GM23338 (cell line): ENCODE results near the gene NOVA2. TPM values are rescaled to one million over a fixed set of nuclear protein-coding genes. Genes with fewer than 3 reads are reported as not detected.

Source experiments
- ATAC-seq: fragments of 200-7000 bp; cut with Tn5 transposase; 3 replicates; pipeline ENCODE4 v1.9.1; 2020
- DNase-seq: peaks from one replicate; pipeline ENCODE4 v3.0.0-alpha.2; 2015; ENCODE audit warnings: low spot score
- H2AFZ ChIP-seq: fragments of 200-600 bp; sonication (generic); 2 replicates; pipeline ENCODE4 v1.8.0; 2016; ENCODE audit warnings: antibody characterized with exemption, mild to moderate bottlenecking, moderate library complexity
- H3F3A ChIP-seq: fragments of 200-600 bp; sonication (generic); replicated peaks from 2 replicates; pipeline ENCODE4 v1.8.0; 2017; ENCODE audit warnings: antibody characterized with exemption, mixed run types, low read depth
- H3K27ac ChIP-seq: fragments of 200-600 bp; sonication (generic); 2 replicates; pipeline ENCODE4 v1.6.1; 2016; ENCODE audit warnings: low read depth
- H3K27me3 ChIP-seq: fragments of 200-600 bp; sonication (generic); 2 replicates; pipeline ENCODE4 v1.8.0; 2016; ENCODE audit warnings: mild to moderate bottlenecking, mixed run types, moderate library complexity; ENCODE audit not compliant: insufficient read depth
- H3K36me3 ChIP-seq: fragments of 200-600 bp; sonication (generic); 2 replicates; pipeline ENCODE4 v1.8.0; 2016; ENCODE audit warnings: mild to moderate bottlenecking; ENCODE audit not compliant: insufficient read depth
- H3K4me1 ChIP-seq: fragments of 200-600 bp; sonication (generic); 2 replicates; pipeline ENCODE4 v1.8.0; 2016; ENCODE audit warnings: mild to moderate bottlenecking, moderate library complexity; ENCODE audit not compliant: insufficient read depth
- H3K4me2 ChIP-seq: fragments of 200-600 bp; sonication (generic); 2 replicates; pipeline ENCODE4 v1.7.1; 2017; ENCODE audit warnings: mixed run types
- H3K4me3 ChIP-seq: fragments of 200-600 bp; sonication (generic); 2 replicates; pipeline ENCODE4 v1.6.1; 2016; ENCODE audit warnings: mixed run types
- H3K79me2 ChIP-seq: fragments of 200-600 bp; sonication (generic); replicated peaks from 2 replicates; pipeline ENCODE4 v1.8.0; 2017; ENCODE audit warnings: mild to moderate bottlenecking; ENCODE audit not compliant: insufficient read depth
- H3K9me2 ChIP-seq: fragments of 200-600 bp; sonication (generic); 2 replicates; pipeline ENCODE4 v1.8.0; 2017; ENCODE audit not compliant: insufficient read depth
- H4K20me1 ChIP-seq: fragments of 200-600 bp; sonication (generic); replicated peaks from 2 replicates; pipeline ENCODE4 v1.8.0; 2017; ENCODE audit warnings: mild to moderate bottlenecking; ENCODE audit not compliant: insufficient read depth
- H3K27ac Mint-ChIP-seq: 2 replicates; pipeline ENCODE4 v1.8.0; 2020; ENCODE audit warnings: inconsistent platforms, mild to moderate bottlenecking, moderate library complexity, mixed read lengths
- H3K27me3 Mint-ChIP-seq: 3 replicates; pipeline ENCODE4 v1.8.0; 2022; ENCODE audit warnings: low read depth, mild to moderate bottlenecking, moderate library complexity, mixed read lengths, inconsistent platforms; ENCODE audit not compliant: insufficient read depth, poor library complexity
- H3K36me3 Mint-ChIP-seq: 3 replicates; pipeline ENCODE4 v1.8.0; 2021; ENCODE audit warnings: low read depth, mild to moderate bottlenecking, inconsistent platforms, moderate library complexity, mixed read lengths
- H3K4me1 Mint-ChIP-seq: 3 replicates; pipeline ENCODE4 v1.8.0; 2020; ENCODE audit warnings: mild to moderate bottlenecking, inconsistent platforms, mixed read lengths
- H3K4me3 Mint-ChIP-seq: 3 replicates; pipeline ENCODE4 v1.8.0; 2021; ENCODE audit warnings: moderate library complexity, mild to moderate bottlenecking, inconsistent platforms, mixed read lengths
- H3K9me3 Mint-ChIP-seq: 3 replicates; pipeline ENCODE4 v1.8.0; 2020; ENCODE audit warnings: moderate library complexity, mild to moderate bottlenecking, inconsistent platforms, mixed read lengths
- CREB1 ChIP-seq: fragments of 250-450 bp; sonication (Bioruptor Pico); IDR thresholded peaks from 2 replicates; pipeline ENCODE4 v1.5.0; 2020; ENCODE audit warnings: low read depth, mild to moderate bottlenecking, moderate library complexity
- EZH2 ChIP-seq: fragments of 200-600 bp; sonication (generic); IDR thresholded peaks from one replicate; pipeline ENCODE4 v1.8.0; 2017; ENCODE audit warnings: antibody characterized with exemption, mild to moderate bottlenecking, low read depth; ENCODE audit not compliant: unreplicated experiment
- EZH2phosphoT487 ChIP-seq: fragments of 200-600 bp; sonication (generic); IDR thresholded peaks from one replicate; pipeline ENCODE4 v1.8.1; 2018; ENCODE audit warnings: antibody characterized with exemption; ENCODE audit not compliant: unreplicated experiment
- JUNB ChIP-seq: IDR thresholded peaks from one replicate; pipeline ENCODE4 v1.6.1; 2016; ENCODE audit warnings: antibody characterized with exemption; ENCODE audit not compliant: unreplicated experiment
- NANOG ChIP-seq: IDR thresholded peaks from 2 replicates; pipeline ENCODE4 v1.6.1; 2016; ENCODE audit warnings: antibody characterized with exemption, borderline replicate concordance
- POLR2AphosphoS5 ChIP-seq: IDR thresholded peaks from 2 replicates; pipeline ENCODE4 v1.6.1; 2016; ENCODE audit warnings: antibody characterized with exemption, low read depth
- STAT1 ChIP-seq: IDR thresholded peaks from one replicate; pipeline ENCODE4 v1.6.1; 2016; ENCODE audit warnings: antibody characterized with exemption; ENCODE audit not compliant: unreplicated experiment
- ZNF114 ChIP-seq: fragments of 250-450 bp; sonication (Bioruptor Pico); IDR thresholded peaks from 2 replicates; pipeline ENCODE4 v1.5.0; 2020; ENCODE audit warnings: mild to moderate bottlenecking, moderate library complexity
- ZNF331 ChIP-seq: fragments of 250-450 bp; sonication (Bioruptor Pico); IDR thresholded peaks from 2 replicates; pipeline ENCODE4 v1.5.0; 2020; ENCODE audit warnings: low read depth, mild to moderate bottlenecking, moderate library complexity
- polyA plus RNA-seq: library from polyadenylated mRNA; unstranded; fragments of >200 nt; fragmentation: Nextera tagmentation; extraction: Ambion mirVana; gene quantifications from 2 replicates; pipeline ENCODE4 v1.2.1, GENCODE V29; 2016
- total RNA-seq: library from RNA; depleted of rRNA; stranded (reverse); fragments of >200 nt; shearing (Covaris generic); gene quantifications from 2 replicates; pipeline ENCODE4 v1.2.3, GENCODE V29; 2014
- TF ChIP-seq, protein P1 (sequence below): IDR thresholded peaks from 2 replicates; pipeline ENCODE4 v1.6.1; 2016; ENCODE audit warnings: antibody characterized with exemption
- TF ChIP-seq, protein P2 (sequence below): IDR thresholded peaks from one replicate; pipeline ENCODE4 v1.6.1; 2018; ENCODE audit warnings: antibody characterized with exemption; ENCODE audit not compliant: unreplicated experiment
- TF ChIP-seq, protein P3 (sequence below), 2 experiments: fragments of 200-600 bp in 1 of 2; sonication (generic) in 1 of 2; conservative IDR thresholded peaks; 2 replicates each; pipeline versions ENCODE4 v1.5.1 to v1.6.1; 2016 to 2017; ENCODE audit warnings: antibody characterized with exemption in 2 of 2, low read depth in 2 of 2, mild to moderate bottlenecking in 2 of 2, moderate library complexity in 1 of 2
- TF ChIP-seq, protein P4 (sequence below): fragments of 250-450 bp; sonication (Bioruptor Pico); IDR thresholded peaks from 2 replicates; pipeline ENCODE4 v1.5.0; 2020; ENCODE audit warnings: mild to moderate bottlenecking, moderate library complexity

Gene NOVA2
- total and polyA plus RNA-seq, 2 experiments from 2014 or later = 5.1 to 13.7 TPM

DNA sequence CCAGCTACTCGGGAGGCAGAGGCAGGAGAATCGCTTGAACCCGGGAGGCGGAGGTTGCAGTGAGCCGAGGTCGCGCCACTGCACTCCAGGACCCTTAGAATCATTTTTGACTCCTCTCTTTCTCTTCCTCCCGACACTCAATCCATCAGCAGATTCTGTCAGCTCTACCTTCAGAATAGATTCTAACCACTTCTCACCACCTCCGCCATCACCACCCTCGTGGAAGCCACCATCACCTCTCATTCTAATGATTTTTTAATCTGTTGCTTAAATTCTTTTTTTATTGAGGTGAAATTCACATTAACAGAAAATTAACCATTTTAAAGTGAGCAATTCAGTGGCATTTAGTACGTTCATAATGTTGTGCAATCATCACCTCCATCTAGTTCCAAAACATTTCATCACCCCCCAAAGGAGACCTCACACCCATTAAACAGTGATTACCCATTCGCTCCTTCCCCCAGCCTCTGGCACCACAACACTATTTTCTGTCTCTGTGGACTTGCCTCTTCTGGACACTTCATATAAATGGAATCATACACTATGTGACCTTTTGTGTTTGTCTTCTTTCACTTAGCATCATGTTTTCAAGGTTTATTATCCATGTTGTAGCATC, 16.6 kb upstream of the NOVA2 start:
- H4K20me1 ChIP-seq = no peaks in the 10 kb centered on the region
- no peak overlapping the region for H2AFZ ChIP-seq
- H3K36me3 ChIP-seq = no peaks in the 10 kb centered on the region
- H3K27ac ChIP-seq = no peak overlapping the region
- H3K27me3 ChIP-seq = no peaks in the 10 kb centered on the region
- H3K79me2 ChIP-seq = no peaks in the 10 kb centered on the region
- H3K4me2 ChIP-seq = no peak overlapping the region
- H3F3A ChIP-seq = no peaks in the 10 kb centered on the region
- H3K27me3 Mint-ChIP-seq = peaks cover 4% of the 10 kb centered on the region
- no peaks in the 10 kb centered on the region for H3K9me2 ChIP-seq
- no peak overlapping the region for H3K4me3 Mint-ChIP-seq
- H3K4me3 ChIP-seq = no peak overlapping the region
- no peak for DNase-seq
- H3K4me1 Mint-ChIP-seq = no peaks in the 10 kb centered on the region
- H3K36me3 Mint-ChIP-seq = no peaks in the 10 kb centered on the region
- no peak for ATAC-seq
- no peak overlapping the region for H3K27ac Mint-ChIP-seq
- H3K9me3 Mint-ChIP-seq = no peaks in the 10 kb centered on the region
- H3K4me1 ChIP-seq = no peaks in the 10 kb centered on the region
- TF ChIP-seq NANOG = no peak
- TF ChIP-seq, protein P1, sequence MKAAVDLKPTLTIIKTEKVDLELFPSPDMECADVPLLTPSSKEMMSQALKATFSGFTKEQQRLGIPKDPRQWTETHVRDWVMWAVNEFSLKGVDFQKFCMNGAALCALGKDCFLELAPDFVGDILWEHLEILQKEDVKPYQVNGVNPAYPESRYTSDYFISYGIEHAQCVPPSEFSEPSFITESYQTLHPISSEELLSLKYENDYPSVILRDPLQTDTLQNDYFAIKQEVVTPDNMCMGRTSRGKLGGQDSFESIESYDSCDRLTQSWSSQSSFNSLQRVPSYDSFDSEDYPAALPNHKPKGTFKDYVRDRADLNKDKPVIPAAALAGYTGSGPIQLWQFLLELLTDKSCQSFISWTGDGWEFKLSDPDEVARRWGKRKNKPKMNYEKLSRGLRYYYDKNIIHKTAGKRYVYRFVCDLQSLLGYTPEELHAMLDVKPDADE = no peak
- TF ChIP-seq POLR2AphosphoS5 = no peak
- no peak for TF ChIP-seq JUNB
- no peak for TF ChIP-seq ZNF114 (CRISPR knock-in tag)
- TF ChIP-seq, protein P2, sequence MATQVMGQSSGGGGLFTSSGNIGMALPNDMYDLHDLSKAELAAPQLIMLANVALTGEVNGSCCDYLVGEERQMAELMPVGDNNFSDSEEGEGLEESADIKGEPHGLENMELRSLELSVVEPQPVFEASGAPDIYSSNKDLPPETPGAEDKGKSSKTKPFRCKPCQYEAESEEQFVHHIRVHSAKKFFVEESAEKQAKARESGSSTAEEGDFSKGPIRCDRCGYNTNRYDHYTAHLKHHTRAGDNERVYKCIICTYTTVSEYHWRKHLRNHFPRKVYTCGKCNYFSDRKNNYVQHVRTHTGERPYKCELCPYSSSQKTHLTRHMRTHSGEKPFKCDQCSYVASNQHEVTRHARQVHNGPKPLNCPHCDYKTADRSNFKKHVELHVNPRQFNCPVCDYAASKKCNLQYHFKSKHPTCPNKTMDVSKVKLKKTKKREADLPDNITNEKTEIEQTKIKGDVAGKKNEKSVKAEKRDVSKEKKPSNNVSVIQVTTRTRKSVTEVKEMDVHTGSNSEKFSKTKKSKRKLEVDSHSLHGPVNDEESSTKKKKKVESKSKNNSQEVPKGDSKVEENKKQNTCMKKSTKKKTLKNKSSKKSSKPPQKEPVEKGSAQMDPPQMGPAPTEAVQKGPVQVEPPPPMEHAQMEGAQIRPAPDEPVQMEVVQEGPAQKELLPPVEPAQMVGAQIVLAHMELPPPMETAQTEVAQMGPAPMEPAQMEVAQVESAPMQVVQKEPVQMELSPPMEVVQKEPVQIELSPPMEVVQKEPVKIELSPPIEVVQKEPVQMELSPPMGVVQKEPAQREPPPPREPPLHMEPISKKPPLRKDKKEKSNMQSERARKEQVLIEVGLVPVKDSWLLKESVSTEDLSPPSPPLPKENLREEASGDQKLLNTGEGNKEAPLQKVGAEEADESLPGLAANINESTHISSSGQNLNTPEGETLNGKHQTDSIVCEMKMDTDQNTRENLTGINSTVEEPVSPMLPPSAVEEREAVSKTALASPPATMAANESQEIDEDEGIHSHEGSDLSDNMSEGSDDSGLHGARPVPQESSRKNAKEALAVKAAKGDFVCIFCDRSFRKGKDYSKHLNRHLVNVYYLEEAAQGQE = no peak
- no peak for TF ChIP-seq CREB1
- no peak for TF ChIP-seq EZH2phosphoT487
- TF ChIP-seq STAT1 = no peak
- no peak for TF ChIP-seq ZNF331
- TF ChIP-seq, protein P3, sequence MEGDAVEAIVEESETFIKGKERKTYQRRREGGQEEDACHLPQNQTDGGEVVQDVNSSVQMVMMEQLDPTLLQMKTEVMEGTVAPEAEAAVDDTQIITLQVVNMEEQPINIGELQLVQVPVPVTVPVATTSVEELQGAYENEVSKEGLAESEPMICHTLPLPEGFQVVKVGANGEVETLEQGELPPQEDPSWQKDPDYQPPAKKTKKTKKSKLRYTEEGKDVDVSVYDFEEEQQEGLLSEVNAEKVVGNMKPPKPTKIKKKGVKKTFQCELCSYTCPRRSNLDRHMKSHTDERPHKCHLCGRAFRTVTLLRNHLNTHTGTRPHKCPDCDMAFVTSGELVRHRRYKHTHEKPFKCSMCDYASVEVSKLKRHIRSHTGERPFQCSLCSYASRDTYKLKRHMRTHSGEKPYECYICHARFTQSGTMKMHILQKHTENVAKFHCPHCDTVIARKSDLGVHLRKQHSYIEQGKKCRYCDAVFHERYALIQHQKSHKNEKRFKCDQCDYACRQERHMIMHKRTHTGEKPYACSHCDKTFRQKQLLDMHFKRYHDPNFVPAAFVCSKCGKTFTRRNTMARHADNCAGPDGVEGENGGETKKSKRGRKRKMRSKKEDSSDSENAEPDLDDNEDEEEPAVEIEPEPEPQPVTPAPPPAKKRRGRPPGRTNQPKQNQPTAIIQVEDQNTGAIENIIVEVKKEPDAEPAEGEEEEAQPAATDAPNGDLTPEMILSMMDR (conservative IDR thresholded peaks at IDR 0.05; ENCODE audit: low read depth in 2 of 2) = no peak
- TF ChIP-seq, protein P4, sequence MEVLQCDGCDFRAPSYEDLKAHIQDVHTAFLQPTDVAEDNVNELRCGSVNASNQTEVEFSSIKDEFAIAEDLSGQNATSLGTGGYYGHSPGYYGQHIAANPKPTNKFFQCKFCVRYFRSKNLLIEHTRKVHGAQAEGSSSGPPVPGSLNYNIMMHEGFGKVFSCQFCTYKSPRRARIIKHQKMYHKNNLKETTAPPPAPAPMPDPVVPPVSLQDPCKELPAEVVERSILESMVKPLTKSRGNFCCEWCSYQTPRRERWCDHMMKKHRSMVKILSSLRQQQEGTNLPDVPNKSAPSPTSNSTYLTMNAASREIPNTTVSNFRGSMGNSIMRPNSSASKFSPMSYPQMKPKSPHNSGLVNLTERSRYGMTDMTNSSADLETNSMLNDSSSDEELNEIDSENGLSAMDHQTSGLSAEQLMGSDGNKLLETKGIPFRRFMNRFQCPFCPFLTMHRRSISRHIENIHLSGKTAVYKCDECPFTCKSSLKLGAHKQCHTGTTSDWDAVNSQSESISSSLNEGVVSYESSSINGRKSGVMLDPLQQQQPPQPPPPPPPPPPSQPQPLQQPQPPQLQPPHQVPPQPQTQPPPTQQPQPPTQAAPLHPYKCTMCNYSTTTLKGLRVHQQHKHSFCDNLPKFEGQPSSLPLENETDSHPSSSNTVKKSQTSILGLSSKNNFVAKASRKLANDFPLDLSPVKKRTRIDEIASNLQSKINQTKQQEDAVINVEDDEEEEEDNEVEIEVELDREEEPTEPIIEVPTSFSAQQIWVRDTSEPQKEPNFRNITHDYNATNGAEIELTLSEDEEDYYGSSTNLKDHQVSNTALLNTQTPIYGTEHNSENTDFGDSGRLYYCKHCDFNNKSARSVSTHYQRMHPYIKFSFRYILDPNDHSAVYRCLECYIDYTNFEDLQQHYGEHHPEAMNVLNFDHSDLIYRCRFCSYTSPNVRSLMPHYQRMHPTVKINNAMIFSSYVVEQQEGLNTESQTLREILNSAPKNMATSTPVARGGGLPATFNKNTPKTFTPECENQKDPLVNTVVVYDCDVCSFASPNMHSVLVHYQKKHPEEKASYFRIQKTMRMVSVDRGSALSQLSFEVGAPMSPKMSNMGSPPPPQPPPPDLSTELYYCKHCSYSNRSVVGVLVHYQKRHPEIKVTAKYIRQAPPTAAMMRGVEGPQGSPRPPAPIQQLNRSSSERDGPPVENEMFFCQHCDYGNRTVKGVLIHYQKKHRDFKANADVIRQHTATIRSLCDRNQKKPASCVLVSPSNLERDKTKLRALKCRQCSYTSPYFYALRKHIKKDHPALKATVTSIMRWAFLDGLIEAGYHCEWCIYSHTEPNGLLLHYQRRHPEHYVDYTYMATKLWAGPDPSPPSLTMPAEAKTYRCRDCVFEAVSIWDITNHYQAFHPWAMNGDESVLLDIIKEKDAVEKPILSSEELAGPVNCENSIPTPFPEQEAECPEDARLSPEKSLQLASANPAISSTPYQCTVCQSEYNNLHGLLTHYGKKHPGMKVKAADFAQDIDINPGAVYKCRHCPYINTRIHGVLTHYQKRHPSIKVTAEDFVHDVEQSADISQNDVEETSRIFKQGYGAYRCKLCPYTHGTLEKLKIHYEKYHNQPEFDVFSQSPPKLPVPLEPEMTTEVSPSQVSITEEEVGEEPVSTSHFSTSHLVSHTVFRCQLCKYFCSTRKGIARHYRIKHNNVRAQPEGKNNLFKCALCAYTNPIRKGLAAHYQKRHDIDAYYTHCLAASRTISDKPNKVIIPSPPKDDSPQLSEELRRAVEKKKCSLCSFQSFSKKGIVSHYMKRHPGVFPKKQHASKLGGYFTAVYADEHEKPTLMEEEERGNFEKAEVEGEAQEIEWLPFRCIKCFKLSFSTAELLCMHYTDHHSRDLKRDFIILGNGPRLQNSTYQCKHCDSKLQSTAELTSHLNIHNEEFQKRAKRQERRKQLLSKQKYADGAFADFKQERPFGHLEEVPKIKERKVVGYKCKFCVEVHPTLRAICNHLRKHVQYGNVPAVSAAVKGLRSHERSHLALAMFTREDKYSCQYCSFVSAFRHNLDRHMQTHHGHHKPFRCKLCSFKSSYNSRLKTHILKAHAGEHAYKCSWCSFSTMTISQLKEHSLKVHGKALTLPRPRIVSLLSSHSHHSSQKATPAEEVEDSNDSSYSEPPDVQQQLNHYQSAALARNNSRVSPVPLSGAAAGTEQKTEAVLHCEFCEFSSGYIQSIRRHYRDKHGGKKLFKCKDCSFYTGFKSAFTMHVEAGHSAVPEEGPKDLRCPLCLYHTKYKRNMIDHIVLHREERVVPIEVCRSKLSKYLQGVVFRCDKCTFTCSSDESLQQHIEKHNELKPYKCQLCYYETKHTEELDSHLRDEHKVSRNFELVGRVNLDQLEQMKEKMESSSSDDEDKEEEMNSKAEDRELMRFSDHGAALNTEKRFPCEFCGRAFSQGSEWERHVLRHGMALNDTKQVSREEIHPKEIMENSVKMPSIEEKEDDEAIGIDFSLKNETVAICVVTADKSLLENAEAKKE = no peak
- no peak for TF ChIP-seq EZH2
